Measurements from ENCODE around the gene FBLN5. TPM values are rescaled to one million over a fixed set of nuclear protein-coding genes. Genes with fewer than 3 reads are reported as not detected.

The FBLN5 gene
- total RNA-seq, 4 donors from 2014 or later: 19.6 to 36.8 (median 27.3) TPM

DNA sequence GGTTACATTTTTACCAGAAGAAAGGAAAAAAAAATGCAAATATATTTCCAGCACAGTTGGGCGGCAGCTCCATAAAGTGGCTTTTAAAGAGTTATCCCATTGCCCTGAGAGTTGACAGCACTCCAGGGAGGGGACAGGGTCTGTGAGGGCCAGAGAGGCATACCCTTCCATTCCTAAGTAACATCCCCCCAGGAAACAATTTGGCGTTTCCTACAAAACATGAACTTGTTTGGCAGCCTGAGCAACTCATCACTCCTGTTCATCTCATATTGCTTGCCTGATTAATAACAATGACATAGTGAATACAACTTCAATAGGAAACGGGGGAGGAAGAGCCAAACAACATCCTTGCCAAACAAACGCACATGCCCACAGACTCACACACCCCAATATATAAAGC is 103.5 kb downstream of the FBLN5 start:
- in situ Hi-C loops (cut with MboI; ENCODE audit: low sequenced_read_pairs in 4 of 4): no loop called here
- H3K27ac ChIP-seq: no peak overlapping the region
- peaks cover 0 to 3% (median 0%) of the 10 kb centered on the region in 3 donors for H3K27me3 ChIP-seq
- TF ChIP-seq POLR2A (IDR thresholded peaks at IDR 0.05): no peak
- TF ChIP-seq, protein P1, sequence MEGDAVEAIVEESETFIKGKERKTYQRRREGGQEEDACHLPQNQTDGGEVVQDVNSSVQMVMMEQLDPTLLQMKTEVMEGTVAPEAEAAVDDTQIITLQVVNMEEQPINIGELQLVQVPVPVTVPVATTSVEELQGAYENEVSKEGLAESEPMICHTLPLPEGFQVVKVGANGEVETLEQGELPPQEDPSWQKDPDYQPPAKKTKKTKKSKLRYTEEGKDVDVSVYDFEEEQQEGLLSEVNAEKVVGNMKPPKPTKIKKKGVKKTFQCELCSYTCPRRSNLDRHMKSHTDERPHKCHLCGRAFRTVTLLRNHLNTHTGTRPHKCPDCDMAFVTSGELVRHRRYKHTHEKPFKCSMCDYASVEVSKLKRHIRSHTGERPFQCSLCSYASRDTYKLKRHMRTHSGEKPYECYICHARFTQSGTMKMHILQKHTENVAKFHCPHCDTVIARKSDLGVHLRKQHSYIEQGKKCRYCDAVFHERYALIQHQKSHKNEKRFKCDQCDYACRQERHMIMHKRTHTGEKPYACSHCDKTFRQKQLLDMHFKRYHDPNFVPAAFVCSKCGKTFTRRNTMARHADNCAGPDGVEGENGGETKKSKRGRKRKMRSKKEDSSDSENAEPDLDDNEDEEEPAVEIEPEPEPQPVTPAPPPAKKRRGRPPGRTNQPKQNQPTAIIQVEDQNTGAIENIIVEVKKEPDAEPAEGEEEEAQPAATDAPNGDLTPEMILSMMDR (IDR thresholded peaks at IDR 0.05 in 4 of 5, conservative IDR thresholded peaks at IDR 0.05 in 1 of 5): no peak
- no peaks in the 10 kb centered on the region for H3K36me3 ChIP-seq
- intact Hi-C loops (cut with DNase I; ENCODE audit: low total_unique reads): no loop called here
- H3K4me1 ChIP-seq: no peaks in the 10 kb centered on the region
- DNase-seq (no peak), ATAC-seq (no peak)
- no peak overlapping the region for H3K4me3 ChIP-seq
- H3K9me3 ChIP-seq: no peaks in the 10 kb centered on the region

DNA sequence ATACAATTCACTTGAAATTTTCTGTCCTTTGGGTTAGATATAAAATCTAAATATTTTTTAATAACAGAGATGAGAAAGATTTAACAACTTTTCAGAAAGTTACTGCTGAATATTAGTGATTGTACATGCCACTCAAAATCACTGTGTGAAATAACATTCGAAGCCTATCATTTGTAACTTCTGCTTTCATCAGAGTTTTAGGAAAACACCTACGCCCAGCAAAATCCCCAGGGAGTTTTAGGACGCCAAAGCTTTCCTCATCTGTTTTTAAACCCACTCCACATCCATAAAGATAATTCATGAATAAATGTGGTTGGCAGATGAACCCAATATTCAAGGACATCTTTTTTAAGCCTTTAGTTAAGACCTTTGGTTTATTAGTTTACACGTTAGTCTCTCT is 104.1 kb downstream of the FBLN5 start:
- no peak for DNase-seq
- H3K9me3 ChIP-seq: no peaks in the 10 kb centered on the region
- H3K27me3 ChIP-seq: peaks cover 0 to 7% (median 0%) of the 10 kb centered on the region in 3 donors
- in situ Hi-C loops (cut with MboI; ENCODE audit: low sequenced_read_pairs in 4 of 4) (no loop called here), intact Hi-C loops (cut with DNase I; ENCODE audit: low total_unique reads) (no loop called here)
- H3K36me3 ChIP-seq: no peaks in the 10 kb centered on the region
- H3K4me1 ChIP-seq: no peaks in the 10 kb centered on the region
- H3K4me3 ChIP-seq: no peak overlapping the region
- TF ChIP-seq, protein P1 (IDR thresholded peaks at IDR 0.05 in 4 of 5, conservative IDR thresholded peaks at IDR 0.05 in 1 of 5): no peak
- no peak for TF ChIP-seq POLR2A (IDR thresholded peaks at IDR 0.05)
- no peak overlapping the region for H3K27ac ChIP-seq
- ATAC-seq: no peak

DNA sequence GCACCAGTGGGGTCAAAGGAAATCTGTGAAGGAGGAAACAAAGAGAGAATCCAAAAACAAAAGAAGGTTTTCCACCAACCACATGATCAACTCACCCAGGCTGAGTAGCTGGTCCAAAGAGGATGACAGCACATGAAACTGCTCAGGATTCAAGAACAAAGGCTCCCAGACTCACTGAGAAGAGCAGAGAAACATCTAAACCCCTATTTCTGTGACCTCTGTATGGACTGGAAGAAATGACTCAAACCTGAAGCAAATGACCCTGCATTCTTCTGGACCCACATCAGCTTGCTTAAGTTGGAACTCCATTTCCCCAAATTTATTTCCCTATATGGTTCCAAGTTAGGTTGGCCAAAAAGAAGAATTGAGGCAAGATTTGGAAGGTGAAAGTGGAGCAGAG is 106.4 kb downstream of the FBLN5 start:
- intact Hi-C loops (cut with DNase I; ENCODE audit: low total_unique reads): no loop called here
- peaks cover 0 to 5% of the 10 kb centered on the region in 2 donors for H3K4me1 ChIP-seq
- TF ChIP-seq POLR2A (IDR thresholded peaks at IDR 0.05): no peak
- H3K36me3 ChIP-seq: no peaks in the 10 kb centered on the region
- no peak overlapping the region for H3K4me3 ChIP-seq
- in situ Hi-C loops (cut with MboI; ENCODE audit: low sequenced_read_pairs in 4 of 4): no loop called here
- peaks cover 10 to 20% (median 16%) of the 10 kb centered on the region in 3 donors for H3K27me3 ChIP-seq
- H3K9me3 ChIP-seq: no peaks in the 10 kb centered on the region
- ATAC-seq: no peak
- H3K27ac ChIP-seq: no peak overlapping the region
- no peak for DNase-seq

DNA sequence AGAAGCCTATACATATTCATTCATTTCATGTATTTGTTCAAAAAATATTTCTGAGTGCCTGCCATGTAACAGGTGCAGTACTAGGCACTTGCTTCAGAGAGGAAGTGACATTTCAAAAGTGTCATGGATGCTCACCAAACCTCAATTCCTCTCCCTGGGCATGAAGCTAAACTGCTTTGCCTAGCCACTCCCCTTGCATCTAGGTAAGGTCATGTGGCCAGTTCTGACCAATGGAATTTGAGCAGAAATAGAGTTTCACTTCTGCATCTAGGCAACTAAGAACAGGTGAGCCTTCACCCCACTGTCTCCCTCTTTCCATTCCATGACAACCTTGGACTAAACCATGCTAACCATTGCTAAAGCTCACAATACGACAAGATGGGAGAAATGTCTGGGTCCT is 107.7 kb downstream of the FBLN5 start:
- Histone ChIP-seq H3K9me3 (no peaks in the 10 kb centered on the region), H3K27me3 (peaks cover 16 to 25% (median 25%) of the 10 kb centered on the region in 3 donors), H3K4me1 (peaks cover 0 to 5% of the 10 kb centered on the region in 2 donors), H3K36me3 (no peaks in the 10 kb centered on the region), H3K4me3 (no peak overlapping the region), H3K27ac (no peak overlapping the region)
- TF ChIP-seq, protein P1 (IDR thresholded peaks at IDR 0.05 in 4 of 5, conservative IDR thresholded peaks at IDR 0.05 in 1 of 5): no peak
- no peak for TF ChIP-seq POLR2A (IDR thresholded peaks at IDR 0.05)
- in situ Hi-C loops (cut with MboI; ENCODE audit: low sequenced_read_pairs in 4 of 4): no loop called here
- ATAC-seq (no peak), DNase-seq (no peak)
- intact Hi-C loops (cut with DNase I; ENCODE audit: low total_unique reads): no loop called here

DNA sequence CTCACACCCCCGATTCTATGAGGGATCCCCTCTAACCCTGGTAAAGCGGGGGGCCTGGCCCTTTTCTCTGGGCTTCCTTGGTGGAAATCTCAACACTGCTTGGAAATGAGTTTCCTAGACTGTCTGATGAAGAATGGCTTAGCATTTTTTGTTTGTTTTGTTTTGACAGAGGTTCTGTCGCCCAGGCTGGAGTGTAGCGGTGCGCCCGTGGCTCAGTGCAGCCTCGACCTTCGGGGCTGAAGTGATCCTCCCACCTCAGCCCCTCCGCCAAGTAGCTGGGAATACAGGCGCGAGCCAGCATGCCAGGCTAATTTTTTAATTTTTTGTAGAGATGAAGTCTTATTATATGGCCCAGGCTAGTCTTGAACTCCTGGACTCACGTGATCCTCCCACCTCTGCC is 110.4 kb downstream of the FBLN5 start:
- TF ChIP-seq POLR2A (IDR thresholded peaks at IDR 0.05): no peak
- TF ChIP-seq, protein P1 (IDR thresholded peaks at IDR 0.05 in 4 of 5, conservative IDR thresholded peaks at IDR 0.05 in 1 of 5): no peak
- no peaks in the 10 kb centered on the region for H3K36me3 ChIP-seq
- in situ Hi-C loops (cut with MboI; ENCODE audit: low sequenced_read_pairs in 4 of 4): no loop called here
- H3K27ac ChIP-seq: peak overlapping the region in 1 of 4 donors; percentile 48
- intact Hi-C loops (cut with DNase I; ENCODE audit: low total_unique reads): no loop called here
- ATAC-seq (no peak), DNase-seq (no peak)
- H3K27me3 ChIP-seq: peaks cover 19 to 31% (median 26%) of the 10 kb centered on the region in 3 donors
- H3K4me1 ChIP-seq: peaks cover 0 to 5% of the 10 kb centered on the region in 2 donors
- H3K4me3 ChIP-seq: peak overlapping the region; percentile 42 to 56 (median 54)
- no peaks in the 10 kb centered on the region for H3K9me3 ChIP-seq
